Fibroblast of upper back skin (primary cell): ENCODE results near the gene CCDC50.

Experiments used
- DNase-seq: peaks from one replicate; pipeline ENCODE4 v3.0.0-alpha.2; 2013

Gene CCDC50

DNA sequence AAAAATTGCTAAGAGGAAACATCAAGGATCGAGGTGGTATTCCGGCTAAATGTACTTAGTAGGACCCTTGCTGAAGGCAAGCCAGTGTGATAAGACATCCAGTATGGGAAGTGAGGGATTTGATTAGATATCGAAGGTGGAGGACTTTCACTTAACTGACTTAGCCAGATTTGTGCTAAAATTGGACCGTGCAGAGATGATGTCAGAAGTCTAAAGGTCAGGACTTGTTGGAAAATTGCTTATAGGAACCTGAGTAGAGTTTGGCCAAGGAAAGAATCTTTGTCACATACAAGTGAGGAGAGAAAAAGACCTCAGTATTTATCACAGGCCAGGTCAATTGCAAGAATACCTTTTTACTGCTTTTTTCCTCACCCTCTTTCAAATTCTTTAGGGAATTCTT lies 100.9 kb downstream of the CCDC50 start:
- no peak for DNase-seq

- DNase-seq: no peak
These were observed 102.1 kb downstream of the CCDC50 start for GRCh38 chr3:191431160-191431822.

DNA sequence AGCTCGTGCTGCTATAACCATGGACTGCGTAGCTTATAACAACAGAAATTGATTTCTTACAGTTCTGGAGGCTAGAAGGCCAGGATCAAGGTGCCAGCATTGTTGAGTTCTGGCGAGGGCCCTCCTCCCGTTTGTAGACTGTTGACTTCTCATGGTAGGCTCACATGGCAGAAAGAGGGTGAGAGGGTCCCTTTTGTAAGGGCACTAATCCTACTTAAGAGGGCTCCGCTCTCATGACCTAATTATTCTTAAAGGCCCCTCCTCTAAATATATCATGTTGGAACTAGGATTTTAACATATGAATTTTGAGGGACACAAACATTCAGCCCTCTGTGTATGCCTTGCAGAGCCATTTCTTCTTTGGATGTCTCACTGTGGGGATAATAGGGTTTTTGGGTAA lies 103.0 kb downstream of the CCDC50 start:
- DNase-seq: no peak

- DNase-seq: no peak
These were observed 104.8 kb downstream of the CCDC50 start for GRCh38 chr3:191434024-191434423.

DNA sequence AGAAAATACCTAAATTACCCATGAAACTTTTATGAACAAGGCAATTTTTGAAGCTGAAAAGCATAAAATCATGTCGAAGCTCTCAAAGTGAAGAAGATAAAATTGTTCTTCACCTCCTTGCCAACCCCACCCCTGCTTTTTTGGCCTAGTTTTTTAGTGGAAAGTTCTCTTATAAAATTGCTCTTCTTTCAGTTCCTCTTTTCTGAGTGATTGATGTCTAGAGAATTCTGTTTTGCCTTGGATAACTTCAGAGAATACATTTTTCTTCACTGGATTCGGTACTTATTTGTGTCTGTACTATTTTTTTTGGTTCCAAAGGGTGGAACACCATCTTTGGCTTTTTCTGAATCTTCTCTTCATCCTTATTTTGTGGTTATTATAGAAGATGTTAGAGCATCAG lies 106.8 kb downstream of the CCDC50 start:
- DNase-seq: no peak

- DNase-seq: no peak
These were observed 109.1 kb downstream of the CCDC50 start for GRCh38 chr3:191438150-191438814.

DNA sequence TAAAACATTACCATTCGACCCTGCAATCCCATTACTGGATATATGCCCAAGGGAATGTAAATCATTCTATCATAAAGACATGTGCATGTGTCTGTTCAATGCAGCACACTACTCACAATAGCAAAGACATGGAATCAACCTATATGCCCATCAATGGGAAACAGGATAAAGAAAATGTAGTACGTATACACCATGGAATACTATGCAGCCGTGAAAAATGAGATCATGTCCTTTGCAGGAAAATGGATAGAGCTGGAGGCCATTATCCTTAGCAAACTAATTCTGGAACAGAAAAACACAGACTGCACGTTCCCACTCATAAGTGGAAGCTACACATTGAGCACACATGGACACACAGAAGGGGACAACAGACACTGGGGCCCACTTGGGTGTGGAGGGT lies 111.3 kb downstream of the CCDC50 start:
- DNase-seq: no peak

DNA sequence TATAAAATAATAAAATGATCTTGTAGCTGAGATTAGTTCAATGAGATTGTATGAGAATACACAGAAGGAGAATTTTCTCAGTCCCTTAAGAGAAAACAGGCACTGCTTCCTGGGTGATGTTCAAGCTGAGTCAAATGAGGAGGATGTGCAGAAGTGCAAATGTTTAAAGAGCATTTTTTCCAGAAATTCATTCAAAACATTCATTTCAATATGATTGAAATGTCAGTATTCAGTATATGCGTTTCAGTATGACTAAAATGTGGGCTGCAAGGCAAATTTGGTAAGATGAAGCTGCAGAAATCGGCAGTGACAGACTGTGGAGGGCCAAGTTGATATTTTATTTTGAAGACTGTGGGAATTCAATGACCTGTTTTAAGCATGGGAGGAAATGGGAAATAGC lies 112.5 kb downstream of the CCDC50 start:
- no peak for DNase-seq

DNA sequence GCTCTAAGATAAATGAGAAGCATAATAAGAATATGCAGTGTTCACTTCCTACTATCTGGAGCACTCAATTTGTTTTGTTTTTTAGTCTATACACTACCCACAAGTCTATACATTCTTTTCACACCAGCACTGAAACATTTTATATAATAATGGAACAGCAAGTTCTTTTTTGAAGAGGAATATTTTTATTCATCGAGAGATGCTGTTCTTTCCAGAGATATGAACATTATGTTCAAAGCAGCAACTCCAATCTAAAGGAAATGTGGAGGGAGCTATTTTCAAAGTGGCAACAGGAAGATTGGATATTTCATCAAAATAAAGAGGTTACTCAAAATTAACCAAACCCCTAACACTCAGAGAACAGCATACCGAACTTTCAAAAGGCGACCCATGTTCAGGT lies 115.4 kb downstream of the CCDC50 start:
- DNase-seq: no peak
